COLO668 (cell line): Measurements from ENCODE around the gene NR1D2.
"Not testable (repeated sequence)": the region's sequence is repeated elsewhere in the genome, so short reads cannot be mapped to it uniquely, and the experiment has no call there.

Experiments
- DNase-seq: peaks from one replicate; lab custom pipeline; 2025; ENCODE audit not compliant: unreplicated experiment; lab: John Stamatoyannopoulos, UW

The NR1D2 gene

DNA sequence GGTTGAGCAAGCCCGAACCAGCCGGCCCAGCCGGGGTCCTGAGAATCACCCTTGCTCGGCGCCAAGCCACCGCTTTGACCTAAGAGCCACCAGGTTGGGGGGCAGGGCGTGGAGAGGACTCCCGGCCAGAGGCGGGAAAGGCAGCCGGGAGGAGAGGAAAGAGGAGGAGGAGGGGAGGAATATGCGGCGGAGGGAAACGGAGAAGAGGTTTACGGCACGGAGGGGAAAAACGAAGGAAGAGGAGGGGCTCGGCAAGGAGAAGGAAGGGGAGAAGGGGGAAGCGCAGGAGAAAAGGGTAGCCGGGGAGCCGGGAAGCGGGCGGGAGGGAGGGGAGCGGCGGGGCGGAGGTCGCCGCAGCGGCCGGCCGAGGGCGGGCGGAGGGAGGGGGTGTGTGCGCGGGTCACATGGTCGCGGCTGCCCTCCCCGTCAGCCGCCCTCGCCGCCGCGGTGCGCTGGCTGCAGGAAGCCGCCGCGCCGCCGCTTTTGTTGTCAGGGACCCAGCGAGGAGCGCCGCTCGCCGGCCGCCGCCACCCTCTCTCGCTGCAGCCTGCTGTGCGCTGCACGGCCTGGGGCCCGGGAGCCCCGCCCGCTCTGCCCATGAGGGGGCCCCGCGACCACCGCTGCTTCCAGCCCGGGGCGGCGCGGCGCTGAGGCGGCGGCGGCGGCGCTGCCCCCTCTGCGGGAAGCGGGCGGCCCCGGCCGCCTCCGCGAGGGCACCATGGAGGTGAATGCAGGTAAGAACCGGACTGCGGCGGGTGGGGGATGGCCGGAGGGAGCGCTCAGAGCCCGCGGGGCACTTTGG, at the start of gene NR1D2:
Gene NR1D2 (plus strand): TSS at position 426 of the 802 bp plus-strand sequence. CDS start 293 bp downstream, at position 719.
- peak; percentile 85 for DNase-seq

DNA sequence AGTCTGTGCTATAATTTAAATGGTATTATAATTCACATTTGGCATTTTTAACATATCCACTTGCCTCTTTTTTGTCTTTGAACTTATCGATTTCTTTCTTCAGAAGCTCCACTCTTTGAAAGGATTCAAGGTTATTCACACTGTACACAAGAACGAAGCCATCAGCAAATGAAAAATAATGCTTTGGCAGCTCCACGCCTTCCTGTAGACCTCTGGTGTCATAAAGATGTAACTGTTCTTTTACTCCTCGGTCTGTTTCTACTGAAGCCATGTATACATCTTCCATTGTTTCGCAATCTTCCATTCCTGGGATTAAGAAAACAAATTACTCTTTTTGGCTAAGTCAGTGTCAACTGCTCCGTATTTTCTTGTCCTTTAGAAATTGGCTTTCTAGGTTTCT, 44.3 kb upstream of the NR1D2 start:
- DNase-seq: no peak

DNA sequence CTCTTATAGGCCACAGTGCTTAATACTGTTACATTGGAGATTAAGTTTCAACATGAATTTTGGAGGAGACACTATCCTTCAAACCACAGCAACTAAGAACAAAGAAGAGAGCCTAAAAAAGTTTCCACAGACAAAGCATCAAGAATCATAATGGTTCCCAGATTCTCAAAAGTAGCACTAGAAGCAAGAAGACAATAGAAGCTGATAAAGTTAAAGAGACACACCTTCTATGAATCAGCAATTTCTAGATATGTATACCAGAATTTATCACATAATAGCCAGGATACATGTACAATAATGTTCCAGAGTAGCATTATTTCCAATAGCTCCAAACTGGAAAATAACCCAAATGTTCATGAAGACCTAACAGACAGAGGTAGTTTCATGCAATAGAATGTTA, 40.5 kb upstream of the NR1D2 start:
- DNase-seq: no peak

DNA sequence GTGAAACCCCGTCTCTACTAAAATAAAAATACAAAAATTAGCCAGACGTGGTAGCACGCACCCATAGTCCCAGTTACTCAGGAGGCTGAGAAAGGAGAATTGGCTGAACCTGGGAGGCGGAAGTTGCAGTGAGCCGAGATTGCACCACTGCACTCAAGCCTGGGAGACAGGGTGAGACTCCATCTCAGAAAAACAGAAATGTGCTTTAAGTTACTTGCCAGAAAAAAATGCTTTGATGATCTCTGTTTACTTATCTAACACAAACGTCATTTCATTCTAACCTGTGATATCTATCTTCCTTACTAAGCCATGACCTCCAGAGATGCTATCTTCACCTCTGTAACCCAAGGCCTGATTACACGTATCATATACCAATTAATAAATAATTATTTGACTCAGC, 35.7 kb upstream of the NR1D2 start:
- DNase-seq: no peak

DNA sequence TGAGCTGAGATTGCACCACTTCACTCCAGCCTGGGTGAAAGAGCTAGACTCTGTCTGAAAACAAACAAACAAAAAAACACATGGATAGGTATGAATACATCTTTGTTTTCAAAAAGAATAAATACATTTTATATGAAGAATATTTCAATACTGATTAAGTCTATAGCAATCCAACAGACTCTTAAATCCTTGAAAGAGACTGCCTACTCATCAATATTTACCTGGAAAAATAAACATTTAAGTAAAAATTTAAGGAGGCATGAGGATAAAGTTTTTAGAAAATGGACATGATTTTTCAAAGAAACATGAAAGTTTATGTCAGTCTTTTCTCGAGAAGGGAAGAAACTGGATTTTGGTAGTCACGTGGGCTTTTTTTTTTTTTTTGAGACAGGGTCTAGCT, 33.7 kb upstream of the NR1D2 start:
- no peak for DNase-seq

DNA sequence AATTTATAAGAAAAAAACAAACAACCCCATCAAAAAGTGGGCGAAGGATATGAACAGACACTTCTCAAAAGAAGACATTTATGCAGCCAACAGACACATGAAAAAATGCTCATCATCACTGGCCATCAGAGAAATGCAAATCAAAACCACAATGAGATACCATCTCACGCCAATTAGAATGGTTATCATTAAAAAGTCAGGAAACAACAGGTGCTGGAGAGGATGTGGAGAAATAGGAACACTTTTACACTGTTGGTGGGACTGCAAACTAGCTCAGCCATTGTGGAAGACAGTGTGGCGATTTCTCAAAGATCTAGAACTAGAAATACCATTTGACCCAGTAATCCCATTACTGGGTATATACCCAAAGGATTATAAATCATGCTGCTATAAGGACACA, 32.8 kb upstream of the NR1D2 start:
- DNase-seq: not testable (repeated sequence)

DNA sequence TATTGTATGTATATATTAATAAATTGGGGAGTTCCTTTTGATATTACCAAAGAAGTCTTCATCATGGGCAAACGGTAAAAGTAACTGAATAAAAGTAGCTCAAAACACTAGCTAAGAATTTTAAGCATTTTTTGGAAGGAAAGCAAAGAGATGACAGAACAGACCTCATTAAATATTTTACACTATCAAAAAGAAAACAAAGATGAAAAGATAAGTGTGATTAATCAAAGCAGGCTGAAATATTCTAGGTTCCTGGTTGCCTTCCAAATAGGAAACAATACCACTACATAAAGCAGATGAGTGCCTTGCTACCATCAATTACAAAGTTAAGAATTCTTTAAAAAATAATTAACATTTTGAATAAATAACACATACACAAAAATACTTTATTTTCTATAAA, 31.9 kb upstream of the NR1D2 start:
- no peak for DNase-seq

DNA sequence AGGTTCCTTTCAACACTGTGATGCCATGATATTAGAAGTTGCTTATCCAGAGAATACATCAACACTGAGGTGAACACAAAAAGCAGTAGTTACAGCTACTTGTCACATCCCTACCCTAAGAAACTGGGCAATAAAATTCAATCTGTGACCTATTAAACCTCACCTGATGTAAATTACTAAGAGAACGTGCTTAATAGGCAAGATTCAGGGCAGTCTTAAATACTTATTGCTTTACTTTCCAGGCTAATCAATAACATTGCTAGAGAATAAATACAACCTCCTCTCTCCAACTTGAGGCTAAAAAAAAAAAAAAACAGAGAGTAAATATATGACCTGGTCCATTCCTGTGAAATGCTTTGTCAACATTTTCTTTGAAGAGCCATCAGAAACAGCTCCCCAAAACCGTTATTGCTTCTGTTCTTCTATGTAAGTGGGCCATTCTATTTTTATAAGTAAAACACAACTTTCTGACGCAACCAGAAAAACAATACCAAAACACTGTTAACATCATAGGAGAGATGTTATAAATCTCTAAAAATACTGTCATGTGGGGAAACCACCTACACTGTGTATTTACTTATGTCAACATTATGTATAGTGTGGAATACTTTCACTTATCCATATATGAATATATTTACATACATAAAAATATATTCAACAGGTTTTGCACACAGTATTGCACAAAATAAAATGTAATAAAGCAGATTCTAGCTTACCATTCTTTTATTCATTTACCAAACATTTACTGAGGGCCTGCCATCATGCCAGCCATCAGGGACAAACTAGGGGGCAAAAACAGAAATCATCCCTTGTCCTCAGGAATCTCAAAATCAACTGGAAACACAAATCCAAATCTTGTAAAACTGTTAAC, 31.0 kb upstream of the NR1D2 start:
- no peak for DNase-seq

DNA sequence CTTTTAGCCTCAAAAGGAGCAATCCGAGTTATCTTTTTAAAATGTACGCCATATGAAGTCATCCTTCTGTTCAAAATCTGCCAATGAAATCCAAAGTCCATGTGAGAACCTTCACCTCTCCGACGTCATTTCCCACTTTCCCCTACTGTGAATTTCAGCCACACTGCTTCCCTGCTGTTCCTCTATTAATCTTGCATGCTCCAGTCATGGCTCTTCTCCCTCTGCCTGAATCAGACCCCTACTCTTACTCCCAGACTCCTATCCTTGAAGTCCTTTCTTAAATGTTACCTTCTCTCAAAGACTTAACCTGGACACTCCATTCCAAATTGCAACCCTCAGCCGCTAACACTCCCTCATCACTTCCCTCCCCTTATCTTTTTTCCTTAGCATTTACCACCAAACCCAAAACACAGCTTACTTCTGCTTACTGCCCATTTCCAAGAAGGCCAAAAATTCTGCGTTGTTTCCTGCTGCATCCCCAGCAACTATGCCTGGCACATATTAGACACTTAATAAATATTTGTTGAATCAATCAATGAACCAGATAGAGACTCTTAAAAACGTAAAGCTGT, 29.5 kb upstream of the NR1D2 start:
- no peak for DNase-seq

DNA sequence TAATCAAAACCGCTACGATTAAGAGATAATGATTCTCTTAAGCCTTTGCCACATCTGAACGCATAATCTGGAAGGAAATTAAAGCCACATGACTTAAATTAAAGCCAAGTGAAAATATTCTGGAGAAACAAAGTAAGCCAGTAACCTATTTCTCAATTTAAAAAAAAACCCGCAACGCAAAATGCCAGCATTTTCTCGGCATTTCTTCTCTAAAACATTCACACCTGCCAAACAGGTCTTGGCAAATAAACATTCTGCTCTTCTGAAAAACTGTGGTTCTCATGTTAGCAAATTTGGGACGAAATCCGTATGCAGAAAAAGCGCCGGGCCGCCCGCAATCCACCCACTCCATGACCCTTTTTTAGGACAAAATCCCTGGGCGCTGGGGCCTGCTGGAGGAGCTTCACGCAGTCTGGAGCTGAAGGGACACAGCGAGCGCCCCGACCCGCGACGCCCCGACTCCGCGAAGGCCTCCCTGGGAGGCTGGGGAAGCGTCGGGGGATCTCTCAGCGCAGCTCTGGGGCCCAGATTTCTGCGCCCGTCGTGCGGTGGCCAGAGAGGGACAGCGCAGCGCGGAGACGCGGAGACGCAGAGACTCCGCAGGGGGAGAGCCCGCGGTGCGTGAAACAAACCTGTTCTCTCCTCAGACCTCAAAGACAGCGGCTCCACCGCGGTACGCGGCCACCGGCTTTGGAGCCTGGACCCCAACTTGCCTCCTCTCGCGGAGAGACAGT, 28.8 kb upstream of the NR1D2 start:
- peak; percentile 62 for DNase-seq

DNA sequence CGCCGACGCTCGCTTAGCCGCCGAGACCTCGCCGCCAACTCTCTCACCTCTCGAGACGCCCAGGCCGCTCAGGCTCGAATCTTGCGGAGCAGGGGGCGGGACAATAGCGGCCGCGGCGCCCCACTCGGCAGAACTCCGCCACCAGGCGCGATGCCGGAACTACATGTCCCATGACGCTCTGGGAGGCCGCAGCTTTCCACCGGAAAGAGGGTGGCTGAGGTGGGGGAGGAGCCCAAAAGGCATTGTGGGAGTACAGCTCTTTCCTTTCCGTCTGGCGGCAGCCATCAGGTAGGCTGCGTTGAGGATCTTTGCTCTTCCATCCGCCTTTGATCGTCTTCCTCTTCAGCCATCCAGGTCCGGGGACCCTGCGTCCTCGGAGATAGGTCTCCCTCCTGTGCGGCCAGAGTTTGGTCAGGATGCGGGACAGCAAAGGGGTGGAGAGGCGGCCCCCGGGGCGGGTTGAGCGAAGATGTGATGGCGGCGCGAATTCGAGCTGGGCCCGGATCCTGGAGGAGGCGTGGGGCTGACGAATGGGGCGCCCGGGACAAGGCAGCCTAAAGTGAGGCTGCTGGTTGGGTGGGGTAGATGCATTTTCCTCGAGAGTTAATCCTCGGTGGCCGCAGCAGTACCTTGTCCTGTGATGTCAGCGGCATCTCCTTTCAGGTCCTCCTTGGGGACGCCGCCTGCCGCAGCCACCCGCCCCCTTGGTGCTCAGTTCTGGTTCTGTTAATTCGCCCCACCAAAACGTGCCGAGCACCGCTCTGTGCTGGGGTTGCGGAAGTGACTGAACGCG, 28.0 kb upstream of the NR1D2 start, which contains the start of the genes NKIRAS1 and RPL15:
Gene NKIRAS1 (minus strand): TSS at position 105 of the 793 bp plus-strand sequence. CDS start 6,086 bp downstream, outside the sequence.
Gene RPL15 (plus strand): TSS at position 247 of the 793 bp plus-strand sequence. CDS start 728 bp downstream, outside the sequence.
- peak; percentile 91 for DNase-seq

DNA sequence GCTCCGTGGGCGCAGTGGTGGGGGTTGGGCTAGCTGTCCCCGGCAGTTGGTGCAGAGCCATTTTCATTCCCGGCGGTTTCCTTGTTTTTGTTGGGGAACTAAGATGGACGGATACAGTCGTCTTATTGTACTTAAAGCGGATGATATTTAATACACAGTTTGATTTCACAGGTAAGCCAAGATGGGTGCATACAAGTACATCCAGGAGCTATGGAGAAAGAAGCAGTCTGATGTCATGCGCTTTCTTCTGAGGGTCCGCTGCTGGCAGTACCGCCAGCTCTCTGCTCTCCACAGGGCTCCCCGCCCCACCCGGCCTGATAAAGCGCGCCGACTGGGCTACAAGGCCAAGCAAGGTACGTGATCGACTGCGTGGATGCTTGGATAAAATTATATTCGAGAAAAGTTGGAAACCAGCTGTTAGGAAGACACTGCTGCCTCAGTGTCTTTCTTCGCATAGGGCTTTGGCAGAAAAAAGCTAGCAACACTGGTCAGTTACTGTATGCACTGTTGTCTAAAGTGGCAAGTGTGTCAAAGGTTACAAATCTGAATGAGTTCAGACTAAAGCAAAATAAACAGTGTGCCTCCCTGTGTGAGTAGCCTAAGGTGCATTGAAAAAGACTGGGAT, 27.3 kb upstream of the NR1D2 start:
- DNase-seq: not testable (repeated sequence)

DNA sequence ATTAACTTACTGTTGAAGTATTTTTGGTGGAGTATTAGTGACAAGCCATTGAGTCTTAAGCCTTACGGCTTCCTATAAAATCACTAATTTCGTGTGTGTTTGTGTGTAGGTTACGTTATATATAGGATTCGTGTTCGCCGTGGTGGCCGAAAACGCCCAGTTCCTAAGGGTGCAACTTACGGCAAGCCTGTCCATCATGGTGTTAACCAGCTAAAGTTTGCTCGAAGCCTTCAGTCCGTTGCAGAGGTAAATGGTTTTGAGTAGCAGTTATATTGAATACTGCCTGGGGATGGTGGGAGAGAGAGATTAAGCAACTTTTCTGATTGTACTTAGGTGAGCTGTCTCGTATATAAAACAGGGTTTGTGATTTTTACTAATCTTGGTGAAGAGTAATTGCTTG, 26.8 kb upstream of the NR1D2 start:
- not testable (repeated sequence) for DNase-seq

DNA sequence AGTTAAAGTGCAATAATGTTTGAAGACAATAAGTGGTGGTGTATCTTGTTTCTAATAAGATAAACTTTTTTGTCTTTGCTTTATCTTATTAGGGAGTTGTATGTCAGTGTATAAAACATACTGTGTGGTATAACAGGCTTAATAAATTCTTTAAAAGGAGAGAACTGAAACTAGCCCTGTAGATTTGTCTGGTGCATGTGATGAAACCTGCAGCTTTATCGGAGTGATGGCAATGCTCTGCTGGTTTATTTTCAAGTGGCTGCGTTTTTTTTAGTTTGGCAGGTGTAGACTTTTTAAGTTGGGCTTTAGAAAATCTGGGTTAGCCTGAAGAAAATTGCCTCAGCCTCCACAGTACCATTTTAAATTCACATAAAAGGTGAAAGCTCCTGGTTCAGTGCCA, 25.5 kb upstream of the NR1D2 start:
- no peak for DNase-seq

DNA sequence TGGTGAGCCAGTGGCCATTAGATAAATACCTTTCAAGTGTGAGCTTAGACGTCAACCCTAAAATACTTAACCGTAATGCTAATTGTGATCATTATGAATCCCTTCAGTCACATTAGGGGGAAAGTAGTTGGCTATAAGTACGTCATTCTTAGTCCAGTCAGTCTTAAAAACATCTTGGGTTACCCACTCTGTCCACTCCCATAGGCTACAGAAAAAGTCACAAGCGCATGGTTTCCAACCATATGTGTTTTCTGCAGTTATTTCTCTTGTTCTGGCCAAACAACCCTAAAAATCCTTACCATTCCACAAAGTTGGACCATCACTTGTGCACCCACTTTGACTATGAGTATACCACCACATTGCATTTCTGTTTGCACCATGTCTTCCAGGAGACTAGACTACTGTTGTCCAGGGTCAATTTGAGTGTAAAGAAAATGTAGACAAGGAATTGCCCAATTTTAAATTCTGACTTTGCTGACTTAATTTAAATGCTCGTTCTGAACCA, 24.9 kb upstream of the NR1D2 start:
- DNase-seq: no peak

DNA sequence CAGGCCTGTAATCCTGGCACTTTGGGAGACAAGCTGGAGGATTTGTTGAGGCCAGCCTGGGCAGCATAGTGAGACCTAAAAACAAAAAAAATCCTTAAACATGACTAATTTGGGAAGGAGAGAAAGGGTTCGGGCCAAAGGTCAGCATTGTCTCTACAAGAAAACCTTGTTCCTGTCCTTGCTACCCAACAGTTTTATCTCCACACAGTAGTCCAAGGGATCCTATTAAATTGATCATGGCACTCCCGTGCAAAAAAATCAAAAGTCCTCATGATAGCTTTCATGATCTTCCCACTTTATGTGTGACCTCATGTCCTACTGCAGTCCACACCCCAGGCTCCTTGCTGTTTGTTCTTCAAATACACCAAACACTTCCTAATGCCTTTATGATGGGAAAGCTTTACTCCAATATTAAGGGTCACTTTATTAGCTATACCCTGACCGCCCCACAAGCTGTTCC, 24.0 kb upstream of the NR1D2 start:
- DNase-seq: no peak

DNA sequence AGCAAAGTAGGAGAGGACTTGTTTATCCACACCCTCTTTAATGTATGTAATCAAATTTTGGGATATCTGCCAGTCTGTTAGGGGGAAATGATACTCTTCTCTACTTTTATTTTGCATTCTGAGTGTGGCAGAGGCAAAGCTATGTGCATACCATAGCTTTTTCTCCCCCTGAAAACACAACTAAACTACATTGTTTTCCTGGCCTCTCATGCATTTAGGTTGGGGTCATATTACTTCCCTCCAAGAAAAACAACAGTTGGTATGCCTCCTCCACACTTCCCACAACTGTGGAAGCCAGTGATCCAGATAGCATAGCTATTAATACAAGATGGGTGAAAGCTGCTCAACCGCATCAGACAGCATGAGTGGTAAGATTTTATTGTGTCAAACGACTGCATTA, 21.3 kb upstream of the NR1D2 start:
- DNase-seq: no peak

DNA sequence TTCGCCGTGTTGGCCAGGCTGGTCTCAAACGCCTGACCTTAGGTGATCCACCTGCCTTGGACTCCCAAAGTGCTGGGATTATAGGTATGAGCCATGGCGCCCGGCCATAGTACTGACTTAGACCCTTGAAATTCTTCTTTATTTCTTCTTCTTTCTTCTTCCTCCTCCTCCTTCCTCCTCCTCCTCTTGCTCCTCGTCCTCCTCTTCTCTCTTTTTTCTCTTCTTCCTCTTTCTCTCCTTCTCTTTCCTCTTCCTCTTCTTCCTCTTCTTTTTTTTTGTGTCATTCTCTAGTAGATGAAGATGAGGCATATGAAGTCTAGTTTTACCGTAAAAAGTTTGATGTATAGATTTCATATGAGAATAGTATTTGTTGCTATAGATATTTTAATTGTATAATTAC, 18.8 kb upstream of the NR1D2 start:
- no peak for DNase-seq

DNA sequence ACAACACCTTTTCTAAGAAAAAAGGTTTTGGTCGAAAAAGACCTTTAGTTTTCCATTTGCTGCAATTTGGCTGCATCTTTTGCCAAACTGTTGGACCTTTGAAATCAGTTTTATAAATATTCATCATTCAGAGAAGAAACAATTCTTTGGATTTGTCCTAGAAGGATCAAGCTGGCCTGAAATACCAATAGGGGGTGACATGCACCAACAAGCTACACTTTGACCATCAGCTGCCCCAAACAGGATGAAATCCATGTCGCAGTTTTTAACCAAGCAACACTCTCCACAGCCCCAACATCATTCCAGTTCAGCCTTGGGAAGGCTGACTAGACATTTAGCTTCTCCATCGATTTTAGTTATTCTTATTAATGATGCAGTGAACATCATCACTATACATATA, 18.4 kb upstream of the NR1D2 start:
- no peak for DNase-seq
